MCF 10A (cell line): ENCODE results near the gene MDM2. TPM values are rescaled to one million over a fixed set of nuclear protein-coding genes. Genes with fewer than 3 reads are reported as not detected.

Experiments
- BruUV-seq: library from RNA; stranded (reverse); fragments of 400-500 nt; replicated peaks from 2 replicates; lab custom pipeline; 2021; lab: Mats Ljungman, UMichigan
- CTCF ChIA-PET: fragments of 300-600 bp; sonication (Branson Sonifier 250); formaldehyde crosslinking; extraction: SDS; loops from one replicate; lab custom pipeline; 2021; ENCODE audit warnings: antibody characterized with exemption, inconsistent platforms; lab: Yijun Ruan, JAX
- POLR2A ChIA-PET: fragments of 300-600, 350-650 bp; sonication (Branson Sonifier 250); formaldehyde crosslinking; extraction: SDS; loops from one replicate; lab custom pipeline; 2020; ENCODE audit warnings: antibody characterized with exemption, inconsistent platforms; lab: Yijun Ruan, JAX
- DNase-seq: peaks from one replicate; pipeline ENCODE4 v3.0.0-alpha.2; 2018; ENCODE audit not compliant: unreplicated experiment
- H3K27ac Mint-ChIP-seq: one replicate; pipeline ENCODE4 v1.8.0; 2022; ENCODE audit warnings: mild to moderate bottlenecking, low read depth, mixed read lengths; ENCODE audit not compliant: unreplicated experiment
- H3K27me3 Mint-ChIP-seq: one replicate; pipeline ENCODE4 v1.8.0; 2022; ENCODE audit warnings: mixed read lengths; ENCODE audit not compliant: insufficient read depth, unreplicated experiment
- H3K36me3 Mint-ChIP-seq: one replicate; pipeline ENCODE4 v1.8.0; 2022; ENCODE audit warnings: mild to moderate bottlenecking, moderate library complexity, mixed read lengths; ENCODE audit not compliant: insufficient read depth, unreplicated experiment
- H3K4me1 Mint-ChIP-seq: one replicate; pipeline ENCODE4 v1.8.0; 2022; ENCODE audit warnings: mixed read lengths; ENCODE audit not compliant: insufficient read depth, unreplicated experiment
- H3K4me3 Mint-ChIP-seq: one replicate; pipeline ENCODE4 v1.8.0; 2022; ENCODE audit warnings: mild to moderate bottlenecking, moderate library complexity, mixed read lengths; ENCODE audit not compliant: unreplicated experiment
- H3K9me3 Mint-ChIP-seq: one replicate; pipeline ENCODE4 v1.8.0; 2022; ENCODE audit warnings: mixed read lengths; ENCODE audit not compliant: unreplicated experiment
- intact Hi-C: fragments of 100-400 bp; cut with micrococcal nuclease; formaldehyde crosslinking; loops from 2 replicates; pipeline ENCODE4 v1.14.1; 2022
- total RNA-seq: library from RNA; stranded (reverse); gene quantifications from 2 replicates; pipeline ENCODE4 v1.2.3, GENCODE V29; 2022
- TF ChIP-seq, protein P1 (sequence below): fragments of 200-600 bp; IDR thresholded peaks from one replicate; pipeline ENCODE4 v1.8.0; 2022; ENCODE audit warnings: antibody characterized with exemption, mild to moderate bottlenecking; ENCODE audit not compliant: unreplicated experiment

Gene MDM2
- total RNA-seq, 1 experiment from 2014 or later = 383 TPM

DNA sequence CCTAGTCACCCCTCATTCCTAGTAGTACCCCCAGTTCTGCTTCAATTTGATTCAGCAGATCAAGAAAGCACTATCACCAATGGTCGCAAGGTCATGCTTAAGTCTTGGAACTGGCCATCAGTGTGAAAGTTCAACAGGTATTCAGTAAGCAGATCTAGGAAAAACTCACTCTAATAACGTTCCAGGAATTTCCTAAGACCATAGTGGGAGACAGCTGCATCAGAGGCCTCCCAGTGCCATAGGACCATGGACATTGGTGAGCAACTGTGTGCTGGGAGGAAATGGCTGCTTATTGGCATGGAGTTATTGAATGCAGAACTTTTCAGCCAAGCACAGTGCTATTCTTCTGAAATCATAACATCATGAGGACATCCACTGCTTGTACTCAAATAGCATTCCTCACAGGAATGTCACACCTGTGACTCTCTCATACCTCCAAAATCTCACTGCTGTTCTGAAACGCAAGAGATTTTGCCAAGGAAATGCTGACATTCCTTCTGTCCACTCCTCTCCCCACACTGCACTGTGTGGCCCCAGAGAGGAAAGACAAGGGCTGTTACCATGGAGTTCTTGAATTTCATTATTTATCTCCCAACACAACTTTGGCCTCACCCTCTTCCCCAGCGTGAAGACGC is 30.9 kb upstream of the MDM2 start:
- H3K4me3 Mint-ChIP-seq = no peak overlapping the region
- H3K27ac Mint-ChIP-seq = no peak overlapping the region
- intact Hi-C loops = no loop called here
- peaks cover 19% of the 10 kb centered on the region for H3K36me3 Mint-ChIP-seq
- no peaks in the 10 kb centered on the region for H3K27me3 Mint-ChIP-seq
- no TSS peak for BruUV-seq
- TF ChIP-seq, protein P1, sequence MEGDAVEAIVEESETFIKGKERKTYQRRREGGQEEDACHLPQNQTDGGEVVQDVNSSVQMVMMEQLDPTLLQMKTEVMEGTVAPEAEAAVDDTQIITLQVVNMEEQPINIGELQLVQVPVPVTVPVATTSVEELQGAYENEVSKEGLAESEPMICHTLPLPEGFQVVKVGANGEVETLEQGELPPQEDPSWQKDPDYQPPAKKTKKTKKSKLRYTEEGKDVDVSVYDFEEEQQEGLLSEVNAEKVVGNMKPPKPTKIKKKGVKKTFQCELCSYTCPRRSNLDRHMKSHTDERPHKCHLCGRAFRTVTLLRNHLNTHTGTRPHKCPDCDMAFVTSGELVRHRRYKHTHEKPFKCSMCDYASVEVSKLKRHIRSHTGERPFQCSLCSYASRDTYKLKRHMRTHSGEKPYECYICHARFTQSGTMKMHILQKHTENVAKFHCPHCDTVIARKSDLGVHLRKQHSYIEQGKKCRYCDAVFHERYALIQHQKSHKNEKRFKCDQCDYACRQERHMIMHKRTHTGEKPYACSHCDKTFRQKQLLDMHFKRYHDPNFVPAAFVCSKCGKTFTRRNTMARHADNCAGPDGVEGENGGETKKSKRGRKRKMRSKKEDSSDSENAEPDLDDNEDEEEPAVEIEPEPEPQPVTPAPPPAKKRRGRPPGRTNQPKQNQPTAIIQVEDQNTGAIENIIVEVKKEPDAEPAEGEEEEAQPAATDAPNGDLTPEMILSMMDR = no peak
- POLR2A ChIA-PET = interaction anchor here (0.6 kb wide), 1 partner anchor 31 kb away, joined by 3 read pairs; the partner anchor contains the start of gene MDM2
- CTCF ChIA-PET = interaction anchor here (0.5 kb wide), 1 partner anchor 192 kb away, joined by 3 read pairs; no protein-coding TSS in a partner anchor
- DNase-seq = no peak
- peaks cover 24% of the 10 kb centered on the region for H3K4me1 Mint-ChIP-seq
- no peaks in the 10 kb centered on the region for H3K9me3 Mint-ChIP-seq

DNA sequence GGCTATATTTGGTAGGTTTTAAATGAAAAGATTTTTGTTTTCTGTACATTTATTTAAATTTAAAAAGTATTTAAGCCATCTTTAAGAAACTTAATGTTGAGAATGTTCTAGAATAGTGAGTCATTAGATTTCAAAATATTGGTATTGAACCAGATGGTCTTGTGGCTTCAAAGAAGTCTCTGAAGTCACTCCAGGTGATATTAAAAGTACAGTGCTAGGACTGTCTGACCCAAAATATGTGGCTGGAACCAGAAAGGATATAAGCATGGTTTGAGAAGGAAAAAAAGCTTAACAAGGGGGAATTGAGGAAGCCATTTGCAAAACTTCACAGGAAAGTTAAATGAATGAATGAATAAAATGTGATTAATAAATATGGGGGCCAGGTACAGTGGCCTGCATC is 28.7 kb upstream of the MDM2 start:
- TF ChIP-seq, protein P1 = no peak
- BruUV-seq = no TSS peak
- peaks cover 14% of the 10 kb centered on the region for H3K36me3 Mint-ChIP-seq
- H3K4me1 Mint-ChIP-seq = peaks cover 30% of the 10 kb centered on the region
- no peak overlapping the region for H3K4me3 Mint-ChIP-seq
- ChIA-PET CTCF (interaction anchor here (1.1 kb wide), 1 partner anchor 9 kb away, joined by 4 read pairs; no protein-coding TSS in a partner anchor), POLR2A (interaction anchor here (0.7 to 1.0 kb wide), 3 partner anchors 14 to 52 kb away, joined by 3 to 4 read pairs (median 4); no protein-coding TSS in a partner anchor)
- H3K27me3 Mint-ChIP-seq = no peaks in the 10 kb centered on the region
- peak overlapping the region; percentile 14 for H3K27ac Mint-ChIP-seq
- no peak for DNase-seq
- no peaks in the 10 kb centered on the region for H3K9me3 Mint-ChIP-seq
- intact Hi-C loops = no loop called here

DNA sequence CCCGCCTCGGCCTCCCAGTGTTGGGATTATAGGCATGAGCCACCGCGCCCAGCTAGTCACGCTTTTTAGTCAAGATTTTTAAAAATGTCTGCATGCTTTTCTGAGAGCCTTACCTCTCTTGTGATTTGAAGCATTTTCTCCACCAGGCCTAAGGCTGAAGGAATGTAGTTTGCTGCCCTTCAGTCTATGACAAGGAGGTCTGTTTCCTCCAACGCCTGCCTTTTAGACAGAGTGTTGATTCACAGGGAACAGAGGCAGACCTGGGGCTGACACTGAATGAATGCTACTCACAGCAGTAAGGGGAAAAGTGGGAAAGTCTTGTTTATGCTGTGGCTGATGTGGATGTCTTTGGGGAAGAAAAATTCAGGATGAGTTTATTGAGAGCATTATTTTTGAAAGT is 27.2 kb upstream of the MDM2 start:
- Mint-ChIP-seq H3K4me1 (peaks cover 39% of the 10 kb centered on the region), H3K4me3 (no peak overlapping the region), H3K27ac (no peak overlapping the region), H3K9me3 (no peaks in the 10 kb centered on the region), H3K36me3 (peaks cover 14% of the 10 kb centered on the region), H3K27me3 (no peaks in the 10 kb centered on the region)
- intact Hi-C loops = no loop called here
- DNase-seq = no peak
- ChIA-PET POLR2A (interaction anchor here (0.6 to 9.9 kb wide), 3 partner anchors 11 to 32 kb away, joined by 3 to 185 read pairs (median 3); partner anchors contain the start of gene MDM2), CTCF (interaction anchor here (0.5 kb wide), 1 partner anchor 415 kb away, joined by 3 read pairs; no protein-coding TSS in a partner anchor)
- TF ChIP-seq, protein P1 = no peak
- BruUV-seq = no TSS peak

DNA sequence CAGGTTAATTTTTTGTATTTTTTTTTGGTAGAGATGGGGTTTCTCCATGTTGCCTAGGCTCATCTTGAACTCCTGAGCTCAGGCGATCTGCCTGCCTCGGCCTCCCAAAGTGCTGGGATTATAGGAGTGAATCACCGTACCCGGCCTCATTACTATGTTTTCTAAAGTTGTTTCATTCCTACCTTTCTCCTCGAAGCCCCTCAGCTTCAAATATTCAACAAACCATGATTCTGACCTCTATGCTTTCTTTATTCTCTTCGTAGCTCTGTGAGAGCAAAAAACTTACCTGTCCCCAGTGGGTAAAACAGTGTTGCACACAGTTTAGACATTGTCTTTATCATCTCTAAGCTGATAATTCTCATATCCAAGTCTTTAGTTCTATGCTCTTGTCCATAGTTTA is 26.2 kb upstream of the MDM2 start:
- peaks cover 14% of the 10 kb centered on the region for H3K36me3 Mint-ChIP-seq
- intact Hi-C loops = no loop called here
- no TSS peak for BruUV-seq
- H3K27ac Mint-ChIP-seq = peak overlapping the region; percentile 17
- ChIA-PET CTCF (interaction anchor here (0.5 to 1.3 kb wide), 2 partner anchors 35 to 1424 kb away, joined by 4 read pairs; no protein-coding TSS in a partner anchor), POLR2A (interaction anchor here (0.7 to 9.9 kb wide), 5 partner anchors 10 to 444 kb away, joined by 3 to 185 read pairs (median 3); partner anchors contain the start of genes MDM2 and SLC35E3)
- peaks cover 40% of the 10 kb centered on the region for H3K4me1 Mint-ChIP-seq
- no peak overlapping the region for H3K4me3 Mint-ChIP-seq
- no peaks in the 10 kb centered on the region for H3K27me3 Mint-ChIP-seq
- H3K9me3 Mint-ChIP-seq = no peaks in the 10 kb centered on the region
- TF ChIP-seq, protein P1 = no peak
- DNase-seq = no peak
